Chondrocyte (in vitro differentiated cells): ENCODE results near the gene MB. TPM values are rescaled to one million over a fixed set of nuclear protein-coding genes. Genes with fewer than 3 reads are reported as not detected.

Experiments used
- DNase-seq: peaks from one replicate; pipeline ENCODE4 v3.0.0; 2021; ENCODE audit warnings: mixed read lengths, low spot score
- H3K27ac Mint-ChIP-seq: one replicate; pipeline ENCODE4 v1.8.0; 2021; ENCODE audit warnings: mild to moderate bottlenecking, moderate library complexity, mixed read lengths; ENCODE audit not compliant: unreplicated experiment
- H3K27me3 Mint-ChIP-seq: 2 replicates; pipeline ENCODE4 v1.8.0; 2021; ENCODE audit warnings: low read depth, mixed read lengths
- H3K36me3 Mint-ChIP-seq: 2 replicates; pipeline ENCODE4 v1.8.0; 2021; ENCODE audit warnings: low read depth, mixed read lengths
- H3K4me1 Mint-ChIP-seq: 2 replicates; pipeline ENCODE4 v1.8.0; 2021; ENCODE audit warnings: low read depth, mild to moderate bottlenecking, mixed read lengths
- H3K4me3 Mint-ChIP-seq: one replicate; pipeline ENCODE4 v1.8.0; 2021; ENCODE audit warnings: mild to moderate bottlenecking, moderate library complexity, mixed read lengths; ENCODE audit not compliant: unreplicated experiment
- H3K9me3 Mint-ChIP-seq: 2 replicates; pipeline ENCODE4 v1.8.0; 2021; ENCODE audit warnings: low read depth, mixed read lengths
- CTCF ChIP-seq: fragments of 200-600 bp; sonication (generic); IDR thresholded peaks from 2 replicates; pipeline ENCODE4 v1.5.0; 2021; ENCODE audit warnings: antibody characterized with exemption, mild to moderate bottlenecking, moderate library complexity
- total RNA-seq: library from RNA; stranded (reverse); gene quantifications from 3 replicates; pipeline ENCODE4 v1.2.1, GENCODE V29; 2021

Gene MB
- total RNA-seq, 1 donor from 2014 or later: not detected

- no peak for TF ChIP-seq CTCF
- Mint-ChIP-seq H3K4me3 (no peak overlapping the region), H3K4me1 (peaks cover 26% of the 10 kb centered on the region), H3K36me3 (no peaks in the 10 kb centered on the region), H3K27ac (no peak overlapping the region), H3K9me3 (peaks cover 4% of the 10 kb centered on the region), H3K27me3 (no peaks in the 10 kb centered on the region)
- DNase-seq: no peak
These were observed 30.4 kb downstream of the MB start for GRCh38 chr22:35586771-35587170.

GRCh38 chr22:35582861-35583670 is 34.1 kb downstream of the MB start:
- TF ChIP-seq CTCF: peak; percentile 97
- H3K27ac Mint-ChIP-seq: no peak overlapping the region
- H3K4me3 Mint-ChIP-seq: no peak overlapping the region
- H3K9me3 Mint-ChIP-seq: peaks cover 4% of the 10 kb centered on the region
- no peaks in the 10 kb centered on the region for H3K27me3 Mint-ChIP-seq
- peaks cover 9% of the 10 kb centered on the region for H3K4me1 Mint-ChIP-seq
- no peaks in the 10 kb centered on the region for H3K36me3 Mint-ChIP-seq
- DNase-seq: no peak

DNA sequence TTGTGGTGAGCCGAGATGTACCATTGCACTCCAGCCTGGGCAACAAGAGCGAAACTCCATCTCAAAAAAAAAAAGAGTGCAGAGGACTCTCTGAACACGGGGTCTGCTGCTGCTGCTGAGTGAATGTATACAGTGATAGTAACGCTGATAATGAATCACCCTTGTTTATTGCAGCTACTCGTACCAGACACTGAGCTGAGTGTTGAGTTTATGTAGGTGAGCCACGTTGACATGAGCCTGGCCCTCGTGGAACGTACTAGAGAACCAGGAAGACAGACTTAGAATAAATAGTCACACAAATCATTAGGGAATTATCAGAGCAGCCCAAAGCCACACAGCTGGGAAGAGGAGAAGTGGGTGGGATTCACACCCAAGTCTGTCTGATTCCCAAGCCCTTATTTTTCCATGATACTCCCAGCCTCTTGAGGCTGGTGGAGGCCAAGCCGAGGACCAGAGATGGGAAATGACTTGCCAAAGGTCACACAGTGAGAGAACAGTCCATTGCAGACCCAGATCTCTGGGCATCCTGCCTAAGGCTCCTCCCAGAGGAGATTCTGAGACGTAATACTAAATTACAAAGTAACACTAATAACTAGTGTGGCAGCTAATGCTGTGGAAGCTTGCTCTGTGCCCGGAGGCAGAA is 34.8 kb downstream of the MB start:
- no peak for DNase-seq
- no peak overlapping the region for H3K27ac Mint-ChIP-seq

GRCh38 chr22:35581023-35581413 is 36.1 kb downstream of the MB start:
- H3K9me3 Mint-ChIP-seq: no peaks in the 10 kb centered on the region
- H3K27ac Mint-ChIP-seq: no peak overlapping the region
- no peaks in the 10 kb centered on the region for H3K4me1 Mint-ChIP-seq
- no peaks in the 10 kb centered on the region for H3K36me3 Mint-ChIP-seq
- no peak for DNase-seq
- H3K27me3 Mint-ChIP-seq: no peaks in the 10 kb centered on the region
- no peak overlapping the region for H3K4me3 Mint-ChIP-seq
- TF ChIP-seq CTCF: no peak

More for the DNA sequence above, 34.8 kb downstream of the MB start:
- no peaks in the 10 kb centered on the region for H3K27me3 Mint-ChIP-seq
- TF ChIP-seq CTCF: no peak
- H3K9me3 Mint-ChIP-seq: peaks cover 4% of the 10 kb centered on the region
- H3K4me3 Mint-ChIP-seq: no peak overlapping the region
- no peaks in the 10 kb centered on the region for H3K36me3 Mint-ChIP-seq
- peaks cover 2% of the 10 kb centered on the region for H3K4me1 Mint-ChIP-seq

DNA sequence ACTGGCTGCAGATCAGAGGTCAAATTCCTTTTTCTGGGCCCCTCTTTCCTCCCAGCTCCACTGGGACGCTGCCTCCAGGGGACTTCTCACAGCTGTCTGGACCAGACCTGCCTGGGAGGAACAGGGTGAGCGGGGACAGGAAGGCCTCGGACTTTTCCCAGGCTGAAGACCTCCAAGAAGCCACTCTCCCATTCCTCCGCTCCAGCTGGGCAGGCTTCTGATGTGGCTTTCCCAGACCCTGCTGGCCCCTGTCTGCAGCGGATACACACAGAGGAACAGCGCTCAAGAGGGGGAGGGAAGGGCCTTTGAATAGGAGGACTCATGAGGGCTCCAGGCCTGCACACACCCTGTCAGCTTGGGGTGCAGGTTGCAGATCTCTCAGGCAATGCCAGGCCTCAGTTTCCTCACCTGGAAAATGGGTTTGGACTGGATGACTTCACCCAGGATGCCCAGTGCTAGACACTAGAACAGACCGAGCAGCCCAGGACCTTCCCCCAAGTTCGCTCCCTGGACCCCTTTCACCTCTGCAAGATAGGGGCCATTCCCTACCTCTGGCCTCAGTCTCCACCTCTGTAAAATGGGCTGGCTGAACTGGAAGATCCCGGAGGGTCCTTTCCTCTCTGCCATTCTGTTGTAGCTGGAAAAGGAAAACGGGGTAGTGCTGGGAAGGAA is 36.6 kb downstream of the MB start:
- Mint-ChIP-seq H3K27me3 (no peaks in the 10 kb centered on the region), H3K27ac (no peak overlapping the region), H3K36me3 (no peaks in the 10 kb centered on the region), H3K9me3 (no peaks in the 10 kb centered on the region), H3K4me1 (no peaks in the 10 kb centered on the region), H3K4me3 (no peak overlapping the region)
- no peak for DNase-seq
- no peak for TF ChIP-seq CTCF
